Keratinocyte (primary cell): ENCODE data around the gene SCN4A. TPM values are rescaled to one million over a fixed set of nuclear protein-coding genes. Genes with fewer than 3 reads are reported as not detected.

Experiments
- DNase-seq: peaks from one replicate; pipeline ENCODE4 v3.0.0-alpha.2; 2011; ENCODE audit warnings: low read depth, missing footprints, low spot score
- FAIRE-seq: peaks from 2 replicates; lab custom pipeline; 2011; peaks lifted over from hg19 to GRCh38; lab: Jason Lieb, UNC
- H2AFZ ChIP-seq: 2 replicates; pipeline ENCODE4 v1.6.0; 2012; ENCODE audit warnings: low read length, control low read depth, inconsistent platforms; ENCODE audit not compliant: control insufficient read depth
- H3K27ac ChIP-seq: 2 replicates; pipeline ENCODE4 v1.5.1; 2011; ENCODE audit warnings: low read length; ENCODE audit not compliant: control insufficient read depth, insufficient read depth
- H3K27me3 ChIP-seq: 3 replicates; pipeline ENCODE4 v1.6.0; 2011; ENCODE audit warnings: low read length; ENCODE audit not compliant: control insufficient read depth, insufficient read depth; ENCODE audit errors: extremely low read depth
- H3K36me3 ChIP-seq, 2 experiments: 2 replicates in 1 of 2; 3 replicates in 1 of 2; pipeline ENCODE4 v1.5.1; 2011; ENCODE audit warnings: low read length in 2 of 2, mild to moderate bottlenecking in 1 of 2; ENCODE audit not compliant: control insufficient read depth in 2 of 2, insufficient read depth in 2 of 2; ENCODE audit errors: extremely low read depth in 1 of 2
- H3K4me1 ChIP-seq: 3 replicates; pipeline ENCODE4 v1.5.1; 2011; ENCODE audit warnings: low read length; ENCODE audit not compliant: control insufficient read depth, insufficient read depth; ENCODE audit errors: extremely low read depth
- H3K4me2 ChIP-seq: 3 replicates; pipeline ENCODE4 v1.6.0; 2011; ENCODE audit warnings: low read depth, low read length; ENCODE audit not compliant: control insufficient read depth, insufficient read depth; ENCODE audit errors: extremely low read depth
- H3K4me3 ChIP-seq, 3 experiments: fragments of 200-600 bp in 1 of 3; sonication (generic) in 1 of 3; 2 replicates in 2 of 3; 3 replicates in 1 of 3; pipeline ENCODE4 v1.5.1; 2011 to 2016; ENCODE audit warnings: low read length in 3 of 3, mild to moderate bottlenecking in 3 of 3, control low read depth in 2 of 3, inconsistent platforms in 1 of 3, low read depth in 1 of 3, mixed read lengths in 1 of 3, mixed run types in 1 of 3, moderate library complexity in 1 of 3; ENCODE audit not compliant: control insufficient read depth in 2 of 3, insufficient read depth in 2 of 3; ENCODE audit errors: extremely low read depth in 1 of 3
- H3K79me2 ChIP-seq: 2 replicates; pipeline ENCODE4 v1.6.0; 2012; ENCODE audit warnings: low read length; ENCODE audit not compliant: control insufficient read depth, insufficient read depth
- H3K9ac ChIP-seq: 3 replicates; pipeline ENCODE4 v1.6.0; 2011; ENCODE audit warnings: low read length; ENCODE audit not compliant: control insufficient read depth, insufficient read depth; ENCODE audit errors: extremely low read depth
- H3K9me1 ChIP-seq: 3 replicates; pipeline ENCODE4 v1.6.0; 2011; ENCODE audit warnings: low read length; ENCODE audit not compliant: control insufficient read depth, insufficient read depth; ENCODE audit errors: extremely low read depth
- H3K9me3 ChIP-seq: 2 replicates; pipeline ENCODE4 v1.5.1; 2012; ENCODE audit warnings: low read depth, low read length; ENCODE audit not compliant: control insufficient read depth
- H4K20me1 ChIP-seq: 3 replicates; pipeline ENCODE4 v1.6.0; 2011; ENCODE audit warnings: low read length; ENCODE audit not compliant: control insufficient read depth, insufficient read depth; ENCODE audit errors: extremely low read depth
- CTCF ChIP-seq, 3 experiments: IDR thresholded peaks in 1 of 3; conservative IDR thresholded peaks in 1 of 3; optimal IDR thresholded peaks in 1 of 3; 2 replicates in 2 of 3; 3 replicates in 1 of 3; pipeline versions ENCODE3 to v1.5.1; 2011; ENCODE audit warnings: low read length in 3 of 3, mild to moderate bottlenecking in 3 of 3, moderate library complexity in 2 of 3, control low read depth in 1 of 3, inconsistent platforms in 1 of 3; ENCODE audit not compliant: insufficient read depth in 2 of 3; ENCODE audit errors: extremely low read depth in 1 of 3
- EZH2 ChIP-seq: IDR thresholded peaks from one replicate; pipeline ENCODE4 v1.6.1; 2012; ENCODE audit warnings: inconsistent platforms, mild to moderate bottlenecking, low read length, moderate library complexity
- dilution Hi-C: fragments of 300-500 bp; cut with MboI; formaldehyde crosslinking; loops from one replicate; pipeline ENCODE4 v1.7.0; 2020; ENCODE audit warnings: low sequenced_read_pairs; ENCODE audit not compliant: extremely low pct_ligation_motif_present
- polyA plus RNA-seq, 5 experiments: library from polyadenylated mRNA; depleted of rRNA in 3 of 5; stranded (reverse) in 3 of 5; stranded (forward) in 1 of 5; unstranded in 1 of 5; fragments of >200 nt; gene quantifications; 1 replicate in 1 of 5; 2 replicates in 3 of 5; 3 replicates in 1 of 5; pipeline versions ENCODE4 v1.2.1 to v1.2.3, GENCODE V29; 2011 to 2012; ENCODE audit warnings: missing spikeins in 2 of 5, low read depth in 1 of 5, low replicate concordance in 1 of 5

The SCN4A gene
- polyA plus RNA-seq, 1 donor (not counting 4 experiments of a cell fraction or from before 2014, with no cell fraction given), result not detected

- Histone ChIP-seq H3K9ac (no peak overlapping the region), H3K36me3 (no peaks in the 10 kb centered on the region), H3K27me3 (peaks cover 34% of the 10 kb centered on the region), H3K4me2 (no peak overlapping the region), H4K20me1 (no peaks in the 10 kb centered on the region), H3K9me3 (no peaks in the 10 kb centered on the region), H3K9me1 (no peaks in the 10 kb centered on the region), H3K27ac (no peak overlapping the region), H3K79me2 (no peaks in the 10 kb centered on the region), H3K4me1 (peaks cover 2% of the 10 kb centered on the region), H2AFZ (no peak overlapping the region), H3K4me3 (no peak overlapping the region)
- TF ChIP-seq CTCF (optimal IDR thresholded peaks at IDR 0.05 in 1 of 3, IDR thresholded peaks at IDR 0.05 in 1 of 3, conservative IDR thresholded peaks at IDR 0.05 in 1 of 3; ENCODE audit: extremely low read depth in 1 of 3, insufficient read depth in 2 of 3, low read length in 3 of 3) (no peak), EZH2 (no peak)
- dilution Hi-C loops, result no loop called here
- no peak for FAIRE-seq
- DNase-seq, result no peak
Observed at GRCh38 chr17:63956296-63956920, 16.3 kb downstream of the SCN4A start.

DNA sequence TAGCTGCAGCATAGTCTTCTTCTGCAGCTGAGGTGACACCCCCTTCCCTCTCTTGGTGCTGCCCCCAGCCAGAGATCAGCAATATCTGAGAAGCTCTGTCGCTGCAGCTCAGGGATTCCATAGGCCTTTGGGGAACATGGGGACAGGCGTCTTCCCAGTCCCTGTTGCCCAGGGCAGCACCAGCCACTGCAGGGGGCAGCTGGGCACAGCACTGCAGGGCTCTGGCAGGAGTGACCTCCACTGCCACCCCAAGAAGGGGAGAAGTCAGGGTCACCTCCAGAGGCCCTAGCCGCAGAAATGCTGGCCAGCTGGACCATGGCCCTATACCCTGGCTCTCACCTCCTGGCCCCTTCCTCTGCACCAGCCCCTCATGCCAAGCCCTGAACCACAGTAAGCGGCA lies 16.9 kb downstream of the SCN4A start:
- H3K27me3 ChIP-seq, result peaks cover 34% of the 10 kb centered on the region
- H2AFZ ChIP-seq, result no peak overlapping the region
- H3K4me1 ChIP-seq, result no peaks in the 10 kb centered on the region
- no peak for DNase-seq
- TF ChIP-seq EZH2 (no peak), CTCF (optimal IDR thresholded peaks at IDR 0.05 in 1 of 3, IDR thresholded peaks at IDR 0.05 in 1 of 3, conservative IDR thresholded peaks at IDR 0.05 in 1 of 3; ENCODE audit: extremely low read depth in 1 of 3, insufficient read depth in 2 of 3, low read length in 3 of 3) (no peak)
- no peak overlapping the region for H3K4me3 ChIP-seq
- FAIRE-seq, result no peak
- no peaks in the 10 kb centered on the region for H3K36me3 ChIP-seq
- no peak overlapping the region for H3K9ac ChIP-seq
- dilution Hi-C loops, result no loop called here
- H3K9me3 ChIP-seq, result no peaks in the 10 kb centered on the region
- H3K4me2 ChIP-seq, result no peak overlapping the region
- no peak overlapping the region for H3K27ac ChIP-seq
- H3K79me2 ChIP-seq, result no peaks in the 10 kb centered on the region
- H3K9me1 ChIP-seq, result no peaks in the 10 kb centered on the region
- no peaks in the 10 kb centered on the region for H4K20me1 ChIP-seq
